GM10266 (cell line): ENCODE data around the gene KCNC4.

Source experiments
- DNase-seq: peaks from one replicate; pipeline ENCODE4 v3.0.0; 2012; ENCODE audit errors: extremely low spot score
- TF ChIP-seq, protein P1 (sequence below): IDR thresholded peaks from 2 replicates; pipeline ENCODE4 v1.5.1; 2012; ENCODE audit warnings: mild to moderate bottlenecking, low read depth; ENCODE audit not compliant: control insufficient read depth, insufficient read depth; ENCODE audit errors: missing control alignments

Gene KCNC4

DNA sequence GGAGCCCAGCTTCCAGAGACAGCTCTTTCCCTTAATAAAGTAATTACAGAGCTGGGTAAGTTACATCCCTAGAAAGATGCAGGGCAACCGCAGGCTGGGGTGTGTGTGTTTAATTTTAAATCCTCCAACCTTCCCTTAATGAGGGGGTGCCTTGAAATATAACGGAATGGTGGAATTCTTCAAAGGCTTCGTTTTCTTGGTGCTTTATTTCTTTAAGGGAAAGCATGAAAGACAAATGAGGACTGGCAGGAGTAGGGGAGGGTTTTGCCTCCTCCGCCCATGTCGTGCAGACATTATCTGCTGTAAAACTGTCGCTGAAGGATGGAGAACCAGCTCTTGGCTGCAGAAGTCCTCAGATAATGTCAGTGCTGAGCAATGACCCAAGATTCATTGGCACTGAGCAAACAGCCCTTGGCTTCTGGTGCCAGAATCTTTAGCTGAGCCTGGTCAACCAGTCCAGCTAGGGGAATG is 44.3 kb upstream of the KCNC4 start:
- TF ChIP-seq, protein P1, sequence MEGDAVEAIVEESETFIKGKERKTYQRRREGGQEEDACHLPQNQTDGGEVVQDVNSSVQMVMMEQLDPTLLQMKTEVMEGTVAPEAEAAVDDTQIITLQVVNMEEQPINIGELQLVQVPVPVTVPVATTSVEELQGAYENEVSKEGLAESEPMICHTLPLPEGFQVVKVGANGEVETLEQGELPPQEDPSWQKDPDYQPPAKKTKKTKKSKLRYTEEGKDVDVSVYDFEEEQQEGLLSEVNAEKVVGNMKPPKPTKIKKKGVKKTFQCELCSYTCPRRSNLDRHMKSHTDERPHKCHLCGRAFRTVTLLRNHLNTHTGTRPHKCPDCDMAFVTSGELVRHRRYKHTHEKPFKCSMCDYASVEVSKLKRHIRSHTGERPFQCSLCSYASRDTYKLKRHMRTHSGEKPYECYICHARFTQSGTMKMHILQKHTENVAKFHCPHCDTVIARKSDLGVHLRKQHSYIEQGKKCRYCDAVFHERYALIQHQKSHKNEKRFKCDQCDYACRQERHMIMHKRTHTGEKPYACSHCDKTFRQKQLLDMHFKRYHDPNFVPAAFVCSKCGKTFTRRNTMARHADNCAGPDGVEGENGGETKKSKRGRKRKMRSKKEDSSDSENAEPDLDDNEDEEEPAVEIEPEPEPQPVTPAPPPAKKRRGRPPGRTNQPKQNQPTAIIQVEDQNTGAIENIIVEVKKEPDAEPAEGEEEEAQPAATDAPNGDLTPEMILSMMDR: no peak
- no peak for DNase-seq

DNA sequence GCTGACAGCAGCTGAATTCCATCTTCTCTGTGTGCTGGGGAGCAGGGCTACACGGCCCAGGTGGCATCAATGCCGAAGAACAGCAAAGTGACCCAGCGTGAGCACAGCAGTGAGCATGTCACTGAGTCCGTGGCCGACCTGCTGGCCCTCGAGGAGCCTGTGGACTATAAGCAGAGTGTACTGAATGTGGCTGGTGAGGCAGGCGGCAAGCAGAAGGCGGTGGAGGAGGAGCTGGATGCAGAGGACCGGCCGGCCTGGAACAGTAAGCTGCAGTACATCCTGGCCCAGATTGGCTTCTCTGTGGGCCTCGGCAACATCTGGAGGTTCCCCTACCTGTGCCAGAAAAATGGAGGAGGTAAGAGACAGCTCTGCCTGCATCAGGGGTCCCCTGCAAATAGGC is 43.3 kb upstream of the KCNC4 start:
- TF ChIP-seq, protein P1: no peak
- DNase-seq: no peak

DNA sequence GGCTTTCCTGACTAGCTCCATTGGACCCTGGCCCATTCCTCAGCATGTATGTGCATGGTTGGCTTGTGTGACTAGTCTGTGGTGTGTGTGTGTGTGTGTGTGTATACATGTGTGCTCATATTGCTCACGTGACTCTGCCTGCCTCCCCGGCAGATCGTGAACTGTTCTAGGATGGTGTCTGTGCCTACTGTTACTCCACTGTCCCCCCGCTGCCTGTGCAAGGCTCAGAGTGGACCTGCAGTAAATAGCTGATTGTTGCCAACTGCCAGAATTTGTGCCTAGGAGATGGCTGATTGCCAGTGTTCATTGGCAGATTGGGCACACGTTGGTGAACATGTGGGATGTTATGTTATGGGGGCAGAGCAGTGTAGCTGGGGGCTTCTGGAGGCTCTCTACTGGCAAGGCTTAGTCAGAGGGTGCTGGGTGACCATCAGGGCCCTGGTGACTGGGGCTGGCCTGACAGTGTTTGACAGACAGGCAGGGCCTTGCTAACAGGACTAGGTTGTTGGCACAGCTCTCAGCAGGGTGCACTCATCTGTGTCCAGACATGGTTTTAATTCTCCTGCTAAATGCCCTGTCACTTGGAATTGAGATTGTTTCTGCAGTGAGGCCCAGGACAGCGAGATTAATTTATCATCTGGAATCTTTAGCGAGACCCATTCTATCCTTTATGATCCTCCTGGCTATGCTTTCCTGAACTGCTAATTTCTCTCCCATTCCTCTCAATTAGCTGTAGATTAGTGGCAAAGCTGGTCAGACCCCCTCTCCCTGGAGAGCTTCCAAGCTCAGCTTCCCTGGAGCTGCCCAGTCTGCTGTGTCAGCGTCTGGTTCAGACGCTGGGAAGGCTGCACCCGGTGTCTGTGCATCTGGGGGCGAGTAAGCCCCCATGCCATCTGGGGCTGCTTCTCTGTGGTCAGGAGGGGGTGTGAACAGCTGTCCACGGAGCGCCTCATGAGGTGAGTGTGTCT is 39.1 kb upstream of the KCNC4 start:
- no peak for DNase-seq
- TF ChIP-seq, protein P1: no peak

DNA sequence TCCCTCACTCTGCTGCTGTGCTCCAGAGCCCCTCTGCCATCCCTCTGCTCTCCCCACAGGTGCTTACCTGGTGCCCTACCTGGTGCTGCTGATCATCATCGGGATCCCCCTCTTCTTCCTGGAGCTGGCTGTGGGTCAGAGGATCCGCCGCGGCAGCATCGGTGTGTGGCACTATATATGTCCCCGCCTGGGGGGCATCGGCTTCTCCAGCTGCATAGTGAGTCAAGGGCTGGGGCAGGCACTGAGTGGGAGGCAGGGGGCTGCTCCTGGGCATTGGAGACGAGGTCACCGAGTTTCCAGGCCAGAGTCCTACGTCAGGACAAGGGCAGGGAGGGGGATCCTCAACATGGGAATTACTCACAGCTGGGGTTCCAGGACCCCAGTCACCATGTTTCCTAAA is 38.1 kb upstream of the KCNC4 start:
- DNase-seq: no peak
- TF ChIP-seq, protein P1: no peak

DNA sequence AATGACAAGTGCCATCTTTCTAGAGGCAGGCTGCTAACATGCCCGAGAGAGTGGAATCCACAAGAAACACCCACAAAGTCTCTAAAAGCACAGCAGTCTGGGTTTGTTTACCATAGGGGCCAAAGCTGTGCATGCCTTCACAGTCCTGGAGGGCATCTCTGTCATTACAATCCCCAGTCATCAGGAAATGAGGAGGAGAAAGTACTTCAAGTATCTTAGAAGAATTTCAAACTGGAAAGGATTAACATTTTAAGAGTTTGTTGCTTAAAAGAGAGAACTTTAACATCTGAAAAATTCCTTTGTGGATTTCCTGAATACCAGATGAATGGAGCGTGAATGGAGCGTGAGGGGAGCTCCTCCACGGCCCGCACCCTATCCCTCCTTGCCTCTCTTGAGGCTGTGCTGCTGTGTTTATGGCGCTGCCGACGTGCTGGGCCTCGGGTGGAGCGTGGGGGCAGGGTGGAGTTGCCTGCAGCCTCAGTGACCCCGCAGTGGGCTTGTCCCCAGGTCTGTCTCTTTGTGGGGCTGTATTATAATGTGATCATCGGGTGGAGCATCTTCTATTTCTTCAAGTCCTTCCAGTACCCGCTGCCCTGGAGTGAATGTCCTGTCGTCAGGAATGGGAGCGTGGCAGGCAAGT is 36.5 kb upstream of the KCNC4 start:
- no peak for DNase-seq
- TF ChIP-seq, protein P1: no peak

DNA sequence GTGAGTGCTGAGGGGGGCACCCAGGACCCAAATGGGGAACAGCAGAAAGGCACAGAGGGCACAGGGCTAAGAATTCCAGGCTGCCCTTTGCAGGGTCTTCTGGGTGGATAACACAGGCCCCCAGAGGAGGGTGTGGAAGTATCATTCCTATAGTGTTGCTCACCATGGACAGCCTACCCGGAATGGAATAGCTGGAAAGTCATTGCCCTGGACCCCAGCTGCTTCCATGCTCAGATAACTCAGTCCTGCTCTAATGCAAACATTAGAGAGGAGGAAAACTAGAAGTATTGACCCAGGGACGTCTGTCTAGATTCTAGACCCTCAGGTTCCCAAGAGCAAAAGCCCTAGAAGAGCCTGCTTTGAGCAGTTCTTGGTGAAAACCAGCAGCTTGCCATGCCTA is 35.2 kb upstream of the KCNC4 start:
- DNase-seq: no peak
- TF ChIP-seq, protein P1: no peak
